PC-3 (cell line): ENCODE measurements around the gene UBAC2.

Source experiments
- CTCF ChIP-seq: fragments of 300-600 bp; sonication (generic); conservative IDR thresholded peaks from 2 replicates; pipeline ENCODE4 v1.5.1; 2017; ENCODE audit warnings: antibody characterized with exemption, low read depth, mild to moderate bottlenecking, low read length
- EZH2 ChIP-seq: fragments of 300-600 bp; sonication (generic); IDR thresholded peaks from one replicate; pipeline ENCODE4 v1.6.1; 2017; ENCODE audit warnings: antibody characterized with exemption, mild to moderate bottlenecking, low read length; ENCODE audit not compliant: unreplicated experiment
- EZH2phosphoT487 ChIP-seq: fragments of 300-600 bp; sonication (generic); IDR thresholded peaks from 2 replicates; pipeline ENCODE4 v1.6.1; 2018; ENCODE audit warnings: mild to moderate bottlenecking, antibody characterized with exemption, low read length, borderline replicate concordance

GRCh38 chr13:99294198-99294597 lies 93.5 kb downstream of the UBAC2 start:
- no peak for TF ChIP-seq CTCF
- TF ChIP-seq EZH2, result no peak
- TF ChIP-seq EZH2phosphoT487, result no peak
